Endothelial cell of hepatic sinusoid (primary cell): ENCODE results near the gene SLC1A3.

ENCODE experiments used
- in situ Hi-C: cut with HindIII; loops from 2 replicates; pipeline ENCODE4 v1.10.0; 2017; ENCODE audit warnings: low sequenced_read_pairs

SLC1A3 gene

GRCh38 chr5:36654564-36654963 is 48.2 kb downstream of the SLC1A3 start:
- in situ Hi-C loops = no loop called here

DNA sequence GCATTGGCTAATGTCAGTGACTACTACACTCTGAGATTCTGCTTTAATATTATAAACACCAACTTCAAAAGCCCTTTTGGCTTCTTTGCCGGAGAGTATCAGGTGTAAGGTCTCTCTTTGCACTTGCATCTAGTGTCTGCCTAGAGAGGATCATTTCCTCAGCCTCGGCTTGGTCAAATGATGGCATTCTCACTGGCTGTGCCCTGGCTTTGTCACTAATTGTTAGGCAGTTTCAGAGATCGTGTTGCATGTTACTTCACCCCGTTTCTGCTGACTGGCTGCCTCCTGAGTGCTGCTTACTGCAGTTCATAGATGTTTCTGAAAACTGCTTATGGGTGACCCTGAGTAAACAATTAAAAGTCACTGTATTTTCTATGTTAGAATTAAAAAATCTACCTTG is 48.8 kb downstream of the SLC1A3 start:
- in situ Hi-C loops = no loop called here

GRCh38 chr5:36656556-36656955 is 50.1 kb downstream of the SLC1A3 start:
- in situ Hi-C loops = no loop called here

GRCh38 chr5:36657563-36657995 is 51.2 kb downstream of the SLC1A3 start:
- in situ Hi-C loops = no loop called here

DNA sequence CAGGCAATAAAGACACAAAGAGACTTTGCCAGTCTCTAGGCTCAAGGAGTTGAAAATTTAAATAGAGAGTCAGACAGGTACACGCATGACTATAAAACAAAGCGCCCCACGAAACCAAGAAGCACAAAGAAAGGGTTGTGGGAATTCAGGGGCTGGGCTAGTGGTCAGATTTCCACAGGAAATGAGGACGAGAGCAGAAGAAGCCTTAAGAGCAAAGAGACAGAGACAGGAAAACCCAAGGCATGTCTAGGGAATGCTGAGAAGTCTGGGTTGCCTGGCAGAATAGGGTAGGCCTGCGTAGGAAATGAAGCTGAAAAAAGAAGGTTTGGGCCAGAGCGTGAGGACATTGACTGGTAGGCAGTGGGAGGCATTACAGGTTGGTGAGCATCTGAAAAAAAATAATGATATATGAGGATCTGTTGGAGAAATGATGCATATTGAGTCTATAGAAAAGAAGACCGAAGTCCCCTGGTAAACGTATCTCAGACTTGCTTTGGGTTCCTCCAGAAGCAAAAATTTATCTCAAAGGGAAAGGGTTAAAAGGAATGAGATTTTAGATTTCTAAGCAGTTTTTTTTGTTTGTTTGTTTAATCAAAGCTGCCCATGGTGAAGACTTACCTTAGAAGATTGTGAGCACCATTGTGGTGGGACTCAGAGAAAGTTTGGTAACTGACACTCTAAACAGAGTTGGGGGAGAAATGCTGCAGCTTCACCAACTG is 51.8 kb downstream of the SLC1A3 start:
- in situ Hi-C loops = no loop called here

DNA sequence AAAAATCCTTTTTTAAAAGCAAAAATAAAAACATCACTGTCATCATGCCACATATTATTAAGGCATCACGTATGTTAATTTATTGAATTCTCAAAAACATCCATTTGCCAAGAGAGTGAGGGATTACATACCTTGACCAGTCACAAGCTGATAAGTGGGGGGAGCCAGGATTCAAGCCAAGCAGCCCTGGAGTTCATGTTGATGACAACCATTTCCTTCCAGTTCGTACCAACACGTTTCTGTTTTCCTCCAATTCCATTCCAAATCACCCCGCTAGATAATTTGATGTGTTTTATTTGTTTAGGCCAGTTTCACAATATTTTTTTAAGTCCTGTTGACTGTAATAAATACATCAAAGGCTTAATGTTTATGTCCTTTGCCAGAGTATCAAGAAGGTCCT is 53.0 kb downstream of the SLC1A3 start:
- in situ Hi-C loops = no loop called here

DNA sequence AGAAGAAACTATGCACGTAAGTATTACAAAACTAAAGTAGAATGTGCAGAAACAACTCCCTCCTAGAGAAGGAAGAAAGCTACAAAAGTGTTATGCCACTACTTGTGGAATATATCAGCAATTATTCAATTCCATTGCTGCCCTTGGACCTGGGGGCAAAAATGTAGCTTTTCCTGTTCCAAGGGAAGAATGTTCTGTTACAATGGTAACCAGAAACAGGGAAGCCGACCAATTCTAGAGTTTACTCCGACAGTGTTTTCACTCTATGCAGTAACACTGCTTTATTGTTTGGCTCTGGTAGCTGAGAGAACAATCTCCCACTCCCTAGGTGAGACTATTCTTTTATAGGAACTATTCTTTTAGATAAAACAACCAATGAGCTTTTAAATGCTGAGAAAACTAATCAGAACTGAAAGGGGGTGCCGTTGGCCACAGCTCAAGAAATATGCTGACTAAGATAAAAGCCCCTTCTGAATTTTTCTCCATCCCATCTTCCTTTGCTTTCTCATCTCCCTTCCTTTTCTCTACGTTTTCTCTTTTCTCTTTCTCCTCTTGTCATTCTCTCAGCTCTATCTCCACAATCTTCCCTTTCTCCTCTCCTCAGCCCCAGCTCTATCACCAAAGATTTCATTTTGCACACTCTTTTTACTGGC is 54.1 kb downstream of the SLC1A3 start:
- in situ Hi-C loops = no loop called here

- in situ Hi-C loops = no loop called here
These were observed 55.2 kb downstream of the SLC1A3 start for GRCh38 chr5:36661456-36662220.

DNA sequence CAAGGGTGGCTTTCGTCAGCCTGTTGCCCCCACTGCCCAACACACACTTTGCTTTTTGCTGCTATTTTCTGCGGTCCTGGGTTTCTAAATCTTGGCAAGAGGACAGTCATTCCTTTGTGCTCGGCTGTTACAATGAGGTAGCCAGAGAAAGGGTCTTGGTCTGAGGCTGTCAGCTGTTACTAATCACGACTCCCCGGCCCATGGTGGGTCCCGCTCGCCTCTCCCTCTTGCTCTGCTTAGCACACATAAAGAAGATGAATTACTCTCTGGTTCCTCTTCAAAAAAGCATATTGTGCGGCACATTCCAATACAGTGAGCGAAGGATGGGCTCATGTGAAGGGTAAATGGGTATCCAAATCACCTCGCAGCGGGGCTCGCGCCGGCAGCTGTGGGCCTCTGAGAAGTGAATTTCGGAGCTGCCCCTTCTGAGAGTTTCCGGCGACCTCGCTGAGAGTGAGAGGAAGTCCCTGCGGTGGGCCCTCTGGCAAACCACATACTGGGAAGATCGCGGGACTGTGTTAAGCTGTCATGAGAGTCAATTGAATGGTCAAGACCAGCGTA is 56.0 kb downstream of the SLC1A3 start:
- in situ Hi-C loops = no loop called here

DNA sequence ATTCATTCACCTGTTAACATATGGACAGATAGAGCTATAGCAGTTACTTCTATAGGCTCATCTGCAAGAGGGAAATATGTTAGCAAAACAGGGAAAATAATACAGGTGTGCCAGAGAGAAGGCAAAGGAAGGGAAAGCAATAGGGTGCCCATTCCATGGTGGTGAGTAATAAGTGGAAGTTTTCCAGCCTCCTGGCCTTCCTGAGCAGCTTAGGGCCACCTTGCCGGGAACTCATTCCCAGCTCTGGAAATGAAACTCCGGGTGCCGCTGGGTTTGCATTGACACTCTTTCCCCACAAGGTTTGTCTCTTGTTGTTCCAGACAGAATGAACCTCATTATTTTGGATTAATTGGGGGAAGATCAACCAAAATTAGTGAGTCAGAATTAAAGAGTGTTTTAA is 58.4 kb downstream of the SLC1A3 start:
- in situ Hi-C loops = no loop called here

GRCh38 chr5:36665628-36666027 is 59.2 kb downstream of the SLC1A3 start:
- in situ Hi-C loops = no loop called here

DNA sequence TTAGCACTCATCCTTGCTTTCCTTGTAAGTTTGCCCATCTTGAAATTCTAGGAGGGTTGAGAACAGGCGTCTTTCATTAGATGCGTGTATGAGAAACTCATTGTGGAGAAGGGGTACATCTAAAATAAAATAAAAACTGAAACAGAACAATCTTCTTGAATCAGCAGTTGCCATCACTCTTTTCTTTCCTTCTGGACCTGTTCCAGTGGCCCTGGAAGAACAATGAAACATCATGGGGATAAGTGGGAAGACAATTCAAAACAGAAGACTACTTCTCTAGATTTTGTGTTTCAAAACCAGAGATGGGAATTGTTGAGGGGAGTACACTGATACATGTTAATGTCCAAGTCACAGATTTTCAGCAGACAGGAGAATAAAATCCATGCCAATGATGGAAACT is 59.9 kb downstream of the SLC1A3 start:
- in situ Hi-C loops = no loop called here

DNA sequence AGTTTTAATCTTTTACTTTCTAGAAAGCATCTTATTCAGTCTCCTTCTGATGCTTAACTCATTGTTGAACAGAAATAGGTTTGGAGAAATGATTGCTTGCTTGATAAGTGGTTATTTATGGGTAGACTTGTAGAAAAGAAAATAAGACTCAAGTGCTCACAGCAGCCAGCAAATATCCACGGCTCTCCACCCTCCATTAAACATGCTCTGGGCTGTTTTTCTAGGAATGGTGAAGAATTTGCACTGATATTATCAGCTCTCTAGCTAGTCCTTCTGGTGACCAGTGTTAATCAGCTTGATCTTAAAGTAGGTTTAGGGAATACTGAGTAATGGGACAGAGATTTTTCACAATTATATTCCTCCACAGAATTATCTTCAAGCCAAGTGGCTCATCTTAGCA is 60.6 kb downstream of the SLC1A3 start:
- in situ Hi-C loops = no loop called here

- in situ Hi-C loops = no loop called here
These were observed 61.4 kb downstream of the SLC1A3 start for GRCh38 chr5:36667824-36668223.

GRCh38 chr5:36669015-36669651 is 62.7 kb downstream of the SLC1A3 start:
- in situ Hi-C loops = no loop called here

DNA sequence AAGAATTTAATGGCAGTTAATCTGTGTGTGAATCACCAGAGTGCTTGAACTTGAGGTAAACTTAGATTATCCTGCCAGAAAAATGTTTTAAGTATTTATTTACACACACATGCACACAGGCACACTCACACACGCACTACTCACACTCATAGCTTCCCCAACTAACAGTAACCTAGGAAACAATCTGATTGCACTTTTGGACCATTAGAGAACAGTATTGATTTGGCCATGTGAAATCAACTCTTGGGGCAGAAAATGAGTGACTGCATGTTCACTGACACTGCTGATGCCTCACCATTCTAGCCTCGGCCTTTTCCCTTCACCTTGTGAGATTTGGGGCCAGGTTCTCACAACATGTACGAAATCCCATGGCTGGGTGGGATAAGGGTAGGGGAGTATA is 64.1 kb downstream of the SLC1A3 start:
- in situ Hi-C loops = no loop called here

DNA sequence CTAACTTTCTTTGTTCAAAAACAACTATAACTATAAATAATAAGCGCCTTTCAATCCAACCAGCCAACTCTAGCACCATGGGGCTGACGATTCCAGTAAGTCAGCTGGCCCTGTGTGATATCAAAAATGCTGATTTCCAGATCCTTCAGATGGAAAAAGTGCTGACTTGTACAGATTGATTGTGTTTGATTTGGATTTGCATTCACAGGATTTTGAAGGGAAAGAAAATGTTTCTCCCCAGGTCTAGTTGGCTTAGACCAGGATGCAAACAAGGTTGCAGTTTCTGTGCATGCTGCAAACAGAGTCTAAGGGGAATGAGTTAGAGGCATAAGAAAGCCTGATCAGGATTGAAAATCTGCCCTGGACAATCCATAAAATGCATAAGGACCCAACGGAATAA is 68.9 kb downstream of the SLC1A3 start:
- in situ Hi-C loops = no loop called here

- in situ Hi-C loops = no loop called here
These were observed 73.0 kb downstream of the SLC1A3 start for GRCh38 chr5:36679221-36679989.

DNA sequence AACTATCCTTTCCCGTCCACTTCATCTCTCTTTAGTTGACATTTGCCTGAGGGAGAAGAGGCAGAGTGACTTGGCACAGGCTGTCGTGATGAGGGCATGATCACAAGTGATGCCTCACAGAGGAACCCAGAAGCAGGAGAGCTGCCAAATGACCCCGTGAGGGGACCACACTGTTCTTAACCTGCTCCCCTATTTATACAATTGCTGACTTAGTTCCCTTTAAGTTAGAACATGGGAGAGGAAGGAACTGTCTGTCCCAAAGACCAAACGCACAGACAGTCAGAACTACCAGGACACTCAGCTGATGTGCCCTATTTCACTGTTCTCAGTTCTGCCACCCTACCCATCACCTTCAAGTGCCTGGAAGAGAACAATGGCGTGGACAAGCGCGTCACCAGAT is 73.7 kb downstream of the SLC1A3 start:
- in situ Hi-C loops = no loop called here

DNA sequence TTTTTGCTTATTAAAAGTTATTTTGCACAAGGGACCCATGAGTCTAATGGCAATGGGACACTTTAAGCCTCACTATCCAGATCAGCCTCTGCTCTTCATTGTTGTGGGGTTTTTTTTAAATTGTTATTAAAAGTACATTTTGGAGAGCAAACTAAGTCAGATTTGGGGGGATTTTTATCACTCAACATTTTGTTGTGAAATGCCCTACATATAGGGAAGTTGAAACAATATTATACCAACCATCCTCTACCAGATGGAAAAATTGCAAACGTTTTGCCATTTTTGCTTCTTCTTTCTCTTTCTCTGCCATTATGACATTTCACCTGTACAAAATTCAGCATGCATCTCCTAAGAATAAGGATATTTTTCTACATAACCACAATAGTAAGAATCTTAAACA is 75.3 kb downstream of the SLC1A3 start:
- in situ Hi-C loops = no loop called here
